ENCODE data around the gene CEP72.

Gene CEP72

GRCh38 chr5:661891-662750, 50.0 kb downstream of the CEP72 start:
- ATAC-seq (ENCODE audit: insufficient read depth, low read depth) (no peak), DNase-seq (no peak)
- H3K9ac ChIP-seq (ENCODE audit: low read depth, low read length) = no peak overlapping the region
- H3K27me3 ChIP-seq (ENCODE audit: insufficient read depth, low read length, poor library complexity) = no peaks in the 10 kb centered on the region
- peaks cover 6% of the 10 kb centered on the region; the same call in 1 of the 2 replicates for H4K20me1 ChIP-seq (ENCODE audit: insufficient read depth, low read length)
- no peak overlapping the region for H3K4me2 ChIP-seq (ENCODE audit: insufficient read depth, low read length)
- peaks cover 88% of the 10 kb centered on the region for H3K36me3 ChIP-seq (ENCODE audit: insufficient read depth, low read length)
- no peak overlapping the region for H3K4me3 ChIP-seq (ENCODE audit: low read depth in 1 of 2, low read length in 2 of 2)
- H3K9me3 ChIP-seq (ENCODE audit: insufficient read depth, low read length, severe bottlenecking) = no peaks in the 10 kb centered on the region
- no peak overlapping the region for H2AFZ ChIP-seq (ENCODE audit: low read depth, low read length)
- TF ChIP-seq CTCF (IDR thresholded peaks at IDR 0.05; ENCODE audit: borderline replicate concordance, extremely low read depth, low read length, poor library complexity, severe bottlenecking) (no peak), EZH2 (IDR thresholded peaks at IDR 0.05; ENCODE audit: borderline replicate concordance, low read depth, low read length, severe bottlenecking) (no peak)
- H3K79me2 ChIP-seq (ENCODE audit: insufficient read depth, low read length) = no peaks in the 10 kb centered on the region
- no peaks in the 10 kb centered on the region for H3K4me1 ChIP-seq (ENCODE audit: insufficient read depth, low read length)
- no peak overlapping the region for H3K27ac ChIP-seq (ENCODE audit: low read length)

GRCh38 chr5:662751-663435, 50.8 kb downstream of the CEP72 start:
- TF ChIP-seq CTCF (IDR thresholded peaks at IDR 0.05; ENCODE audit: borderline replicate concordance, extremely low read depth, low read length, poor library complexity, severe bottlenecking) = no peak
- no peak for TF ChIP-seq EZH2 (IDR thresholded peaks at IDR 0.05; ENCODE audit: borderline replicate concordance, low read depth, low read length, severe bottlenecking)
- no peaks in the 10 kb centered on the region for H3K79me2 ChIP-seq (ENCODE audit: insufficient read depth, low read length)
- peaks cover 85% of the 10 kb centered on the region for H3K36me3 ChIP-seq (ENCODE audit: insufficient read depth, low read length)
- DNase-seq = no peak
- no peaks in the 10 kb centered on the region for H3K4me1 ChIP-seq (ENCODE audit: insufficient read depth, low read length)
- H3K4me2 ChIP-seq (ENCODE audit: insufficient read depth, low read length) = no peak overlapping the region
- no peaks in the 10 kb centered on the region for H3K9me3 ChIP-seq (ENCODE audit: insufficient read depth, low read length, severe bottlenecking)
- H3K27ac ChIP-seq (ENCODE audit: low read length) = no peak overlapping the region
- ATAC-seq (ENCODE audit: insufficient read depth, low read depth) = no peak
- H3K27me3 ChIP-seq (ENCODE audit: insufficient read depth, low read length, poor library complexity) = no peaks in the 10 kb centered on the region
- no peak overlapping the region for H2AFZ ChIP-seq (ENCODE audit: low read depth, low read length)
- peaks cover 6% of the 10 kb centered on the region; the same call in 1 of the 2 replicates for H4K20me1 ChIP-seq (ENCODE audit: insufficient read depth, low read length)
- H3K4me3 ChIP-seq (ENCODE audit: low read depth in 1 of 2, low read length in 2 of 2) = no peak overlapping the region
- H3K9ac ChIP-seq (ENCODE audit: low read depth, low read length) = no peak overlapping the region

GRCh38 chr5:663436-664342, 51.5 kb downstream of the CEP72 start:
- no peaks in the 10 kb centered on the region for H3K4me1 ChIP-seq (ENCODE audit: insufficient read depth, low read length)
- no peak overlapping the region for H3K4me2 ChIP-seq (ENCODE audit: insufficient read depth, low read length)
- H3K79me2 ChIP-seq (ENCODE audit: insufficient read depth, low read length) = no peaks in the 10 kb centered on the region
- H3K9me3 ChIP-seq (ENCODE audit: insufficient read depth, low read length, severe bottlenecking) = no peaks in the 10 kb centered on the region
- DNase-seq (no peak), ATAC-seq (ENCODE audit: insufficient read depth, low read depth) (0 out of 3 replicates have a peak, but pooled peaks have one; percentile 20)
- peaks cover 6% of the 10 kb centered on the region; the same call in 1 of the 2 replicates for H4K20me1 ChIP-seq (ENCODE audit: insufficient read depth, low read length)
- peaks cover 83% of the 10 kb centered on the region for H3K36me3 ChIP-seq (ENCODE audit: insufficient read depth, low read length)
- H3K4me3 ChIP-seq (ENCODE audit: low read depth in 1 of 2, low read length in 2 of 2) = no peak overlapping the region
- H3K27ac ChIP-seq (ENCODE audit: low read length) = no peak overlapping the region
- no peaks in the 10 kb centered on the region for H3K27me3 ChIP-seq (ENCODE audit: insufficient read depth, low read length, poor library complexity)
- no peak overlapping the region for H3K9ac ChIP-seq (ENCODE audit: low read depth, low read length)
- no peak overlapping the region for H2AFZ ChIP-seq (ENCODE audit: low read depth, low read length)
- TF ChIP-seq CTCF (IDR thresholded peaks at IDR 0.05; ENCODE audit: borderline replicate concordance, extremely low read depth, low read length, poor library complexity, severe bottlenecking) (no peak), EZH2 (IDR thresholded peaks at IDR 0.05; ENCODE audit: borderline replicate concordance, low read depth, low read length, severe bottlenecking) (no peak)
